SH-SY5Y (cell line): ENCODE results near the gene SHROOM4.

Experiments
- GATA2 ChIP-seq: IDR thresholded peaks from 2 replicates; pipeline ENCODE4 v1.6.1; 2011; ENCODE audit warnings: mild to moderate bottlenecking, low read depth, low read length
- GATA3 ChIP-seq: IDR thresholded peaks from 2 replicates; pipeline ENCODE4 v1.6.1; 2011; ENCODE audit warnings: low read depth, mild to moderate bottlenecking, low read length, moderate library complexity

DNA sequence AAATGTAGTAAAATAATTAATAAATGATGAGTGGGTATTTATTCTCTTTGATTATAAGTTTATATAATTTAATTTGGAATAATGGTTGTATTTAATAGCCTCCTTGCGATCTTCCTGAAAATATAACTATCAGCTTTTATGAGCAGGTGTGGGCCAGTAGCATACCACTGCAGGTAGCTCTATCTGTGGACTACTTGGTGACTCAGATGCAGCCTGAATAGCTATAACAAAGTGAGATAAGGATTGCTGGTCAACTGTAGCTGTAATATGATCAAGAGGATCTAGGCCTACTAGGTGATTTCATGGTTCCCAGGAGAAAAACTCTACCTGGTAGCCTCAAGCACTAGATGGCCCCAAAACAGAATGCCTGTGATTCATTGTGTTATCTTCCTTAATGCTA lies 49.5 kb upstream of the SHROOM4 start:
- no peak for TF ChIP-seq GATA3
- TF ChIP-seq GATA2, result no peak
